Activated CD8-positive, alpha-beta T cell treated with anti-CD3 and anti-CD28 coated beads for 36 hours (primary cell): Measurements from ENCODE around the gene SCP2. TPM values are rescaled to one million over a fixed set of nuclear protein-coding genes. Genes with fewer than 3 reads are reported as not detected.
"Not testable (repeated sequence)": the region's sequence is repeated elsewhere in the genome, so short reads cannot be mapped to it uniquely, and the experiment has no call there.

Source experiments
- ATAC-seq: fragments of 200-7000 bp; cut with Tn5 transposase; one replicate; pipeline ENCODE4 v1.10.0; 2021; ENCODE audit warnings: mild to moderate bottlenecking, moderate library complexity
- CTCF ChIA-PET: fragments of 350-600 bp; sonication (Branson Sonifier 250); formaldehyde crosslinking; loops from one replicate; lab custom pipeline; 2021; ENCODE audit warnings: antibody characterized with exemption; lab: Charles Lee
- POLR2A ChIA-PET: fragments of 350-600 bp; sonication (Branson Sonifier 250); formaldehyde crosslinking; loops from one replicate; lab custom pipeline; 2021; ENCODE audit warnings: antibody characterized with exemption; lab: Charles Lee
- DNase-seq: peaks from one replicate; pipeline ENCODE4 v3.0.0-alpha.2; 2020
- H3K27ac Mint-ChIP-seq: one replicate; pipeline ENCODE4 v1.8.0; 2021; ENCODE audit warnings: mild to moderate bottlenecking, mixed read lengths
- H3K27me3 Mint-ChIP-seq: one replicate; pipeline ENCODE4 v1.8.0; 2021; ENCODE audit warnings: mixed read lengths
- H3K36me3 Mint-ChIP-seq: one replicate; pipeline ENCODE4 v1.8.0; 2021; ENCODE audit warnings: low read depth, mixed read lengths
- H3K4me1 Mint-ChIP-seq: one replicate; pipeline ENCODE4 v1.8.0; 2021; ENCODE audit warnings: low read depth, mixed read lengths
- H3K4me3 Mint-ChIP-seq: one replicate; pipeline ENCODE4 v1.8.0; 2021; ENCODE audit warnings: mild to moderate bottlenecking, moderate library complexity, mixed read lengths
- H3K9me3 Mint-ChIP-seq: one replicate; pipeline ENCODE4 v1.8.0; 2021; ENCODE audit warnings: mixed read lengths
- intact Hi-C: fragments of 100-400 bp; cut with micrococcal nuclease; formaldehyde crosslinking; loops from one replicate; pipeline ENCODE4 v1.10.0; 2022
- total RNA-seq, 2 experiments: library from RNA; stranded (reverse); gene quantifications; one replicate each; pipeline ENCODE4 v1.2.3, GENCODE V29; 2021
- TF ChIP-seq, protein P1 (sequence below): fragments of 200-600 bp; IDR thresholded peaks from one replicate; pipeline ENCODE4 v1.8.0; 2022; ENCODE audit warnings: antibody characterized with exemption, mild to moderate bottlenecking

SCP2 gene
- total RNA-seq, 2 experiments from 2014 or later, result 60.7 to 66.8 TPM

DNA sequence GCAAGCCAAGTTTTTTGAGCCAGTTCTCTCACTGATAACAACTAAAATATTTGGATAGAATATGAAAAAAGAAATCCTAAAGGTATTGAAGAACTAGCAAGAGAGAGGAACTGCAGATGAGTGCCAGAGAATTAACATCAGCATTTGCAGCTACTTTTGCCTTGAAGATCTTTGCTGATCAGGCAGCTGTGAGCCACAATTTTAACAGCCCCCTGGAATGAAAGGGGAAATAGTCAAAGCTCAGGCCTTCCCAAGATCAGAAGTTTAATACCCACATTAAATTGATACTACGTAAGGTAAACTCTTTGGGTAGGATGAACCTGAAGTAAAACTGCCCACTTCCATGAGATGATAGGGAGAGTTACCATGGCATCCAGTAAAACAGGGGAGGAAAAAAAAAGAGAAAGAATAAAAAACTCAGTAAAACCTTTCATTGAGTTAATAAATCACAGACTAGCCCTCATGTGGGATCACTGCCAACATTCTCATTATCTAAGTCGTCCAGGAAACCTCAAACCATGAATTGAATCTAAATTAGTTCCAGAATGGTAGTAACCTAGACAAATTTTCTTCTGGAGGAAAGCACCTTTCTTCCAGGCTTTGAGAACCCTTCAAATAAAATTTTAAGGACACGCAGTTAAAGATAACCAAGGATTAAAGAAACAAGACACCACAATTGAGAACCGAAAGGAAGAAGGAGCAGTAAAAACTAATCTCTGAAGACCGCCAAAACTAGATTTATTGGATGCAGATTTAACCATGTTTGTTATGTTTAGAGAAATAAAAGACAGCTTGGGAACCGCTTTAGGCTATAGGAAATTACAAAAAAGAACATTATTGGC, 28.3 kb downstream of the SCP2 start:
- Mint-ChIP-seq H3K4me1 (no peaks in the 10 kb centered on the region), H3K36me3 (peaks cover 8% of the 10 kb centered on the region), H3K27me3 (no peaks in the 10 kb centered on the region), H3K27ac (no peak overlapping the region), H3K4me3 (no peak overlapping the region), H3K9me3 (no peaks in the 10 kb centered on the region)
- TF ChIP-seq, protein P1, sequence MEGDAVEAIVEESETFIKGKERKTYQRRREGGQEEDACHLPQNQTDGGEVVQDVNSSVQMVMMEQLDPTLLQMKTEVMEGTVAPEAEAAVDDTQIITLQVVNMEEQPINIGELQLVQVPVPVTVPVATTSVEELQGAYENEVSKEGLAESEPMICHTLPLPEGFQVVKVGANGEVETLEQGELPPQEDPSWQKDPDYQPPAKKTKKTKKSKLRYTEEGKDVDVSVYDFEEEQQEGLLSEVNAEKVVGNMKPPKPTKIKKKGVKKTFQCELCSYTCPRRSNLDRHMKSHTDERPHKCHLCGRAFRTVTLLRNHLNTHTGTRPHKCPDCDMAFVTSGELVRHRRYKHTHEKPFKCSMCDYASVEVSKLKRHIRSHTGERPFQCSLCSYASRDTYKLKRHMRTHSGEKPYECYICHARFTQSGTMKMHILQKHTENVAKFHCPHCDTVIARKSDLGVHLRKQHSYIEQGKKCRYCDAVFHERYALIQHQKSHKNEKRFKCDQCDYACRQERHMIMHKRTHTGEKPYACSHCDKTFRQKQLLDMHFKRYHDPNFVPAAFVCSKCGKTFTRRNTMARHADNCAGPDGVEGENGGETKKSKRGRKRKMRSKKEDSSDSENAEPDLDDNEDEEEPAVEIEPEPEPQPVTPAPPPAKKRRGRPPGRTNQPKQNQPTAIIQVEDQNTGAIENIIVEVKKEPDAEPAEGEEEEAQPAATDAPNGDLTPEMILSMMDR, result no peak
- ChIA-PET CTCF (no interaction called here), POLR2A (no interaction called here)
- ATAC-seq (no peak), DNase-seq (no peak)
- intact Hi-C loops, result no loop called here

DNA sequence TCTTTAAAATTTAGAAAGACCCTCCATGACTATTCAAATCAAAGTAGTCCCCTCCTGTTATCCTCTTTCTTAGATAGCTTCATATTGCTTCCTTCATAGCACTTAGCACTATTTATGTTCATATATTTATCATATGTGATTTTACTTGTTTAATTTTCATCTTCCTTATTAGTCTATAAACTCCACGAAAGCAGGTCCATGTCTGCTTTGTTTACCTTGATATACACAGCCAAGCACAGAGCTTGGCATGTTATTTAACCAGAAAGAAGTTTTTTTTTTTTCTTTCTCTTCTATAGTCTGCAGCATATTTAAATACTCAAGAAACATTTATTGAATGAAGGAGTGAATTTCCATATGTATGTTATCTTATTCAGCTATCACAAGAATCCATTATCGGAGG, 36.0 kb downstream of the SCP2 start:
- no peaks in the 10 kb centered on the region for H3K36me3 Mint-ChIP-seq

DNA sequence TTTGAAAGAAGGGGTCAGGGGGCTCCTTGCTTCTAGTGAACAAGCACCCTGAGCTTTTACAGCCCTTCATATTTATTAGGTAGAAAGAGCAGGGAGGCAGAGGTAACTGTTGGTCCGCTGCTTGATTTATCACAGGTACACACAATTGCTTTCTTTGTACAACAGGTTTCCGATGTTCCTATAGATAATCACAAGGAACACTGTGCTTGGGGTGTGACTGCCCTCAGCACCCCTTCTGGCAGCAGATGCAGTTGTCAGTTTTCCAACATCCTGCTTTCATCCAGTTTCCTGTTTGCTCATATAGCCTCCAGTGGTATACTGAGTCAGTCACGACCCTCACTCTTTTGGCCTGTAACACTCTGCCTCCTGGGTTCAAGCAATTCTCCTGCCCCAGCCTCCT, 40.6 kb downstream of the SCP2 start:
- TF ChIP-seq, protein P1, result no peak
- H3K27me3 Mint-ChIP-seq, result no peaks in the 10 kb centered on the region

More for the DNA sequence above, 36.0 kb downstream of the SCP2 start:
- intact Hi-C loops, result no loop called here
- POLR2A ChIA-PET, result no interaction called here
- ATAC-seq (no peak), DNase-seq (no peak)
- Mint-ChIP-seq H3K4me3 (no peak overlapping the region), H3K9me3 (no peaks in the 10 kb centered on the region), H3K4me1 (no peaks in the 10 kb centered on the region), H3K27me3 (no peaks in the 10 kb centered on the region), H3K27ac (no peak overlapping the region)
- CTCF ChIA-PET, result interaction anchor here (1.1 kb wide), 1 partner anchor 13 kb away, joined by 6 read pairs; no protein-coding TSS in a partner anchor
- TF ChIP-seq, protein P1, result no peak

DNA sequence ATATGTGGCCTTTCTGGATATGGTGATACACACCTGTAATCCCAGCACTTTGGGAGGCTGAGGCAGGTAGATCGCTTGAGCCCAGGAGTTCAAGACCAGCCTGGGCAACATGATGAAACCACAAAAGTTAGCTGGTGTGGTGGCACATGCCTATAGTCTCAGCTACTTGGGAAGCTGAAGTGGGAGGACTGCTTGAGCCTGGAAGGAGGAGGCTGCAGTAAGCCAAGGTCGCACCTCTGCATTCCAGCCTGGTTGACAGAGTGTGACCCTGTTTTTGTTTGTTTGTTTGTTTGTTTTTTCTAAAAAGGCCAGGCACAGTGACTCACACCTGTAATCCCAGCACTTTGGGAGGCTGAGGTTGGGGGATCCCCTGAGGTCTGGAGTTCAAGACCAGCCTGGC, 42.2 kb downstream of the SCP2 start:
- ATAC-seq, H3K27ac Mint-ChIP-seq: not testable (repeated sequence)

More for the DNA sequence above, 40.6 kb downstream of the SCP2 start:
- no peaks in the 10 kb centered on the region for H3K4me1 Mint-ChIP-seq
- ATAC-seq, result no peak
- H3K27ac Mint-ChIP-seq, result no peak overlapping the region
- ChIA-PET CTCF (no interaction called here), POLR2A (no interaction called here)
- H3K9me3 Mint-ChIP-seq, result no peaks in the 10 kb centered on the region
- no peak overlapping the region for H3K4me3 Mint-ChIP-seq
- no peak for DNase-seq
- peaks cover 3% of the 10 kb centered on the region for H3K36me3 Mint-ChIP-seq
- intact Hi-C loops, result no loop called here

DNA sequence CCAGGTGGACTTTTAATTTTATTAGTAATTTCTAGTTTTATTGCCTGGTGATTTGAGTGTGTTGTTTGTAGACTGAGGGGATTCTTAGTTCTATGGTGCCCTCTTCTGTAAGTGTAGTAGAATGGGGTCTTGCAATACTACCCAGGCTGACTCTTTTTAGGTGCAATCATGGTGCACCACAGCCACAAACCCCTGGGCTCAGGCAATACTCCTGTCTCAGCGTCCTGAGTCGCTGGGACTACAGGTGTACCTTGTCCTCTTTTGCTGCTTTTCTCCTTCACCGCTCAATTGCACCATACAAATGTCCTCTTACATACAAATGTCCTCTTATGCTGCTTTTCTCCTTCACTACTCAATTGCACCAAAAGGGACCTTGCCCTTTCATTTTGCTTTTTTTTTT, 43.1 kb downstream of the SCP2 start:
- no peaks in the 10 kb centered on the region for H3K4me1 Mint-ChIP-seq
- ATAC-seq (peak; percentile 49), DNase-seq (peak; percentile 5)
- CTCF ChIA-PET, result no interaction called here
- peaks cover 3% of the 10 kb centered on the region for H3K36me3 Mint-ChIP-seq
- TF ChIP-seq, protein P1, result no peak
- no peaks in the 10 kb centered on the region for H3K27me3 Mint-ChIP-seq
- H3K9me3 Mint-ChIP-seq, result no peaks in the 10 kb centered on the region
- H3K27ac Mint-ChIP-seq, result no peak overlapping the region
- POLR2A ChIA-PET, result no interaction called here
- intact Hi-C loops, result no loop called here
- H3K4me3 Mint-ChIP-seq, result no peak overlapping the region

More for the DNA sequence above, 42.2 kb downstream of the SCP2 start:
- H3K9me3 Mint-ChIP-seq, H3K4me1 Mint-ChIP-seq, intact Hi-C loops, CTCF ChIA-PET, POLR2A ChIA-PET, H3K4me3 Mint-ChIP-seq, DNase-seq, H3K27me3 Mint-ChIP-seq, H3K36me3 Mint-ChIP-seq: not testable (repeated sequence)
